GM19023 (cell line): ENCODE results near the gene OR2F2.

Source experiments
- ATAC-seq: cut with Tn5 transposase; IDR thresholded peaks from one replicate; pipeline ENCODE4 v1.9.1; 2021; ENCODE audit warnings: mild to moderate bottlenecking, moderate library complexity; ENCODE audit not compliant: unreplicated experiment

OR2F2 gene

DNA sequence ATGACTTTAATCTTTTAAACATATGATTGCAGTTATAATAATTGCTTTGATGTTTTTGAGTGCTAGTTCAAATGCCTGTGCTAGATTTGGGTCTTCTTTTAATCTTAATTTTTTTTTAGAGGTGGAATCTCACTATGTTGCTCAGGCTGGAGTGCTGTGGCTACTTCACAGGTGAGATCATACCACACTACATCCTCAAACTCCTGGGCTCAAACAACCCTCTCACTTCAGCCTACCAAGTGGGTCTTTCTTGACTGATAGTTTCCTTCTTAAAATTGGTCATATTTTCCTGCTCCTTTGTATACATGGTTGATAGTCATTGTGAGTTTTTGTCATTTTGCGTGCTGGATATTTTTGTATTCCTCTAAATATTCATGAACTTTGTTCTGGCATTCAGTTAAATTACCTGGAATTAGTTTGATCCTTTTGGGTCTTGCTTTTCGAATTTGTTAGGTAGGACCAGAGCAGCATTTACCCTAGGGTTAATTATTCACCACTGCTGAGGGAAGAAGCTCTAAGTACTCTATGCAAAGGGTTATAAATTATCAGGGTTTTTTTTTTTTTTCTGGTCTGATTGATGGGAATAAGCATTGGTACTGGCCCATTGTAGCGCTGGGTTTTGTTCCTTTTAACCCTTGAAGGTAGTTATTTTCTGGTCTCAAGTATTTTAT is 21.0 kb upstream of the OR2F2 start:
- no peak for ATAC-seq

DNA sequence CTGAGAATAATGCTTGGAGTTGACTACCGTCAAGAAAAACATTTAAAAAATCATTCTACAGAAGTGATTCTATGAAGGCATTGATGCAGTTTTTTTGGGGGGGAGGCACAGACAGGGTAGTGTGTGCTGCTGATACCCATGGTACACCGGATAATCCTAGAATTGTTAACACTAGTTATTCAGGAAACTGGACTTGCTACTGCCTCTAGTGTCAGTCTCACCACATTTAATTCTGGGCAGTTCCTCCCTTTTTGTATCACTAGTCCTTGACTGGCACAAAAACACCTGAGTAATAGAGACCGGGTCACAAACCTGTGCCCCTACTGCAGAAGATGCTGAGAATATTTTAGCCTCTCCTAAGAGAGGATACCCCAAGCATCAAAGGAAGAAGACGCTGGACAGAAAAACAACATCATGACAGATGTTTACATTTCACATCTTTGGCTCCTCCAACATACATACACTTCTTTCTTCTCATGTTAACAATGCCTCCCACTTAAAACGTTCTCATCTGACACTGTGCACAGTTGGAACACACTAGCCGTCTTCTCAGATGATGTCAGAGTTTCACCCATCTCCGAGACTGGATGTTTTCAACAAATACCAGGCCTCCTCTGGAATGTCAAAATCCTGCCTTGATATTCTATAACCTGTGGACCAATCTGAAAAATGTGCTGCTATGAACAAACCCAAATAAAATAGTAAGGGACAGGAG is 19.9 kb upstream of the OR2F2 start:
- ATAC-seq: no peak

DNA sequence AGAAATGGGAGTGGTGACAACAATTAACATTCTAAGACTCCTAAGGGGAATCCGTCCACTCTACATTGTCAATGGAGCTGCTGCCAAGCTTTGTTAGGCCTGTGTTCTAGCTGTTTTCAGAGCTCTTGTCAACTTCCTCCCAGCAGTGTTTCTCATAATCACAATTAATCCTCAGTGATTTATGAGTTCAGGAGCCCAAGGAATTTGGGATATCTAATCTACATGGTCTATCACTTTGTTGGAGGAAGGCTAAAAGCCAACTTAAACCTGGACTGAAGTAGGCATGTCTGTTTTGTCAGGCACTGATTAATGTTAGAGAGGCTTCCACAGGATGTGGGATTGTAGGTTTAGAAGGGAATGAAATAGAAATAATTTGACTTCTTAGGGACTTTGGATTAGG is 10.2 kb upstream of the OR2F2 start:
- no peak for ATAC-seq

DNA sequence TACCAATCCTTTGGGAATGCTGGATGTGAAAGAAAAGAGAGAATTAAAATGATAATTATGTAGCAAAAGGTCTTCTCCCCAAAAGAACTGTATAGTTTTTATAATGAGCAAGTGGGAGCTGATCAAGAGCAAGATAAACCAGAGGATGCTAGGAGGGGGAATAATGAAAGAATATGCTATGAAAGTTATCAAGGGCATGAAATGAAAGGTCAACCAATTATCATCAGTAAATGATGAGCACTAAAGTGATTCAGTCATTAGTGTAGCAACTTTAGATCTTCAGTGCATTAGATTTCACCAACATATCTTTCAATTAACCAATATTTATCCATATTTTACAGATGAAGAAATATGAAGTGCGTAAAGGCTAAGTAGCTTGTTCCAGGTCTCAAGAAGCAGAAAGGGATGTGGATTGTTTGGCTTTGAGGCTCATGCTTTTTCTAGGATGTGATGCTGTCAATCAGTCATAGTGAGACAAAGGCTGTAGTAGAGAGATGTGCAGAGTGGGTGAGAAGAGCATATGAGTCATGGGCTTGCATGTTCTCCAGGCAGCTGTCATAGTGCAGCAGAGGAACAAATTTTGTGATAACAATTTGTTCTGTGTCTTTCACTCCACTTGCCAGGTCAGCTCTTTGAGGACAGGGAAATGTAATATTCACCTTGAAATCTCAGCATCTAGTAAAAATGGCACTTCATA is 5.7 kb upstream of the OR2F2 start:
- peak; percentile 52 for ATAC-seq

DNA sequence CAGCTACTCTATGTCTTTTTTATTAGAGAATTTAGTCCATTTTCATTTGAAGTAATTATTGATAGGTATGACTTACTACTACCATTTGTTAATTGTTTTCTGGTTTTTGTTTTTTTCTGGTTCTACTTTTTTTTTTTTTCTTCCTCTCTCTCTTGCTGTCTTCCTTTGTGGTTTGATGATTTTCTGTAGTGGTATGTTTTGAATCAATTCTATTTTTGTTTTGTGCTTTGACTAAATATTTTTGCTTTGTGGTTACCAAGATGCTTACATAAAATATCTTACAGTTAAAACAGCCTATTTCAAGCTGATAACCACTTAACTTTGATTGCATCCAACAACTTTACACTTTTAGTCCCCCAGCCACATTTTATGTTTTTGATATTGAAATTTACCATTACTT is 3.3 kb upstream of the OR2F2 start:
- no peak for ATAC-seq

DNA sequence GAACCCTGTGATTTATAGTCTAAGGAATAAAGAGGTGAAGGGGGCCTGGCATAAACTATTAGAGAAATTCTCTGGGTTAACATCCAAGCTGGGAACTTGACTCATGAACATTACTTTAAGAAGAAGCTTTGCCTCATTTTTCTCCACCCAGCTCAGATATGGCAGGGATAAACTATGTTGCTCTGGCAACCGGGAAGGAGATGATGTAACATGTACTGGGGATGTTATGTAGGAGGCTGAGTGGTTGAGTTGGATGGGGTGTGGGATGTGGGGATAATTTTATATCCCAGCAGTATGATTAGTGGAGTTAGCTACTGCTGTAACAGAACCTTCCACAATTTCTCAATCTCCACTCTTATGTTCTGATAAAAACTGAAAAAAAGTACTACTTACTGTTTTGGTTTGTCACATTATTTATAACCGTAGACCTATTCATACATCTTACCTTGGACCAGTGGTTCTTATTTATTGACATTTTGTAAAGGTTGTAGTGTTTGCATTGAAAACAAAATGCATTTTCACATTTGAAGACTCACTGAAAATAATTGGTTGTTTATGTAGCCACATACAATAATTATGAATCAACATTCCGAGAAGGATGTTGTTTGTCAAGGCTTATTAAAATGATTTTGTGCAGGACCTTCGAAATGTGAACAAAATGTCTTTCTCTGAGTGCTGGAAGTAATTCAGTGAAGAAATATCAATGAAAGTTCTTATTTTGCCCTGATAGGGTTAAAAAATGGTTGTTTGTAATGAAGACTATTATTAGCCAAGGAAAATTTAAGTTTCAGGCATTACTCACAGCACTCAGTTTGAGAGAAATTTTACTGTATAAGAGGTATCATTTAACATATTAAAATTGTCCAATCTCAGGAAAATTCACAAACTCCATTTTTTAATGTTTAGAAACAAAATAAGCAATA is 1.3 kb downstream of the OR2F2 start:
- no peak for ATAC-seq

DNA sequence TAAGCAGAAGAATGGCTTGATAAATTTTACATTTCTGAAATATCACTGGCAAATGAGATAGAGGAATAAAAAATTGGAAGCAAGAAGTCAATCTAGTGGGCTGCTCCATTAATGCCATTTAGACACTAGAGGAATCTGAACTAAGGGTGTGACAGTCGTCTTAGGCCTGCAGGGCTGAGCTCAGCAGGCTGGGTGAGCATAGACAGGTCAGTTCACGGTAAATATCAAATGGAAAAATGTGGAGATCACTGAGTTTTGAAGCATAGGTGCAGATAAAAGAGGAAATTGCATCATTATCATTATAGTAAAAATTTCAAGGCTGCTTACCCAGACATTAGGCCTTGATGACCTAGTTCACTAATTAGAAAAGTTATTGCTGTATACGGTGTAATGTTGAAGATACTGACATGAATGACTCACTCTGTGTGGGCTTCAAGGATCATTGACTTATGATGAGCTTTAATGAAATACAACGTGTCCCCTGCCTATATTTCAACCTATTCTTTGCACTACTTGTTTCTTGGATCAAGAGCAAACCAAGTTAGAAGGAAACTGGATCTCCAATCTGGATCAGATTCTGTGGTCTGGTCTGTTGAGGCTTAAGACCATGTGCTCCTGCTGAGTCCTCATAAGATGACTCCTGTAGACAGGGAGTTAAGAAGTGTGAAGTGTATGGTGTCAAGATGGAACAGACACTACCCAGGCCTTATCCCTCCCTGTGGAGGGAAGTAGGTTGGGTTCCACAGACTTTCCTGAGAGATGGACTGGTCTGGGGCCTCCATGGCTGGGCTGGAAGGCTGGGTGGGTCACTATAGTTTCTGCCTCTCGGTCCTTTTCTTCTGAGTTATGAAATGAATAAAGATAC is 3.6 kb downstream of the OR2F2 start:
- no peak for ATAC-seq

DNA sequence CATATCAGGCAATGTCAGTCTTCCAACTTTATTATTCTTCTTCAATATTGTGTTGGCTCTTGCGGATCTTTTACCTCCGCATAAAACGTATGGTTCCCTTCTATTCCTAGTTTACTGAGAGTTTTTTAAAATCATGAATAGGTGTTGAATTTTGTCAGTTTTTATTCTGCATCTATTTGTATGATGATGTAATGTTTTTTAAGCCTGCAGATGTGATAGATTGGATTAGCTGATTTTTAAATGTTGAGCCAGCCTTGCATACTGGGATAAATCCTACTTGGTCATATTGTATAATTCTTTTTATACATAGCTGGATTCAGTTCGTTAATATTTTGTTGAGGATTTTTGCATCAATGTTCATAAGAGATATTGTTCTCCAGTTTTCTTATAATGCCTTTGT is 10.4 kb downstream of the OR2F2 start:
- no peak for ATAC-seq

DNA sequence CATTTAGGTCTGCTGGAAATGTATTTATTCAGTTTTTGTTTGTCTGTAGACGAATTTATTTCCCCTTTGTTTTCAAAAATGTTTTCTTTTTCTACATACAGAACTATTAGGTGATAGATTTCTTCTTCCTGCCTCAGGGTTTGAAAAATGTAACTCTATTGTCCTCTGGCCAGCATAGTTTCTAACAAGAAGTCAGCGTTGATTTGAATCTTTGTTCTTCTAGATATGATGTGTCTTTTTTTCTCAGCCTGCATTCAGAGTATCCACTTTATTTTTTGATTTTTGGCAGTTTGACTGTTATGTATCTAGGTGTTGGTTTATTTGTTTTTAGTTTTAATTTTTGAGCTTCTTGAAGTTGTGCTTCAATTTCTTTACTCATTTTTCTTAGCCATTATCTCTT is 12.1 kb downstream of the OR2F2 start:
- no peak for ATAC-seq

DNA sequence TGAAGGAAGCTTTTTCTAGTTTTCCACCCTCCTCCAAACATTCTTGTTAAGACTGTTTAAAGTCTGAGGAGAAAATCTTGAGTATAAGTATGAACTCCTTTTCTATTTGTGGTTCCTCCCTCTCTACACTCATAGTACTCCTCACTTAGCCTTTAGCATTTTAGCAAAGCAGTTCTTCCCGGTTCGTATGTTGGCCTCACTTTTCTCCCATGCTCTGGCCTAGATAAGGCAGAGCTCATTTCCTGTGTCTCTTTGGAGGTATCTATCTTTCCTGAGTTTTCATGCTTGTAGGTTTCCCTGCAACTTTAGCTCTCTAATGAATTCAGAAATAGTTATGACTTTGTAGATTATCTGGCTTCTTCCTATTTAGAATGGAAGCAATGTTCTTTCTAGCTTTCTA is 13.7 kb downstream of the OR2F2 start:
- no peak for ATAC-seq

DNA sequence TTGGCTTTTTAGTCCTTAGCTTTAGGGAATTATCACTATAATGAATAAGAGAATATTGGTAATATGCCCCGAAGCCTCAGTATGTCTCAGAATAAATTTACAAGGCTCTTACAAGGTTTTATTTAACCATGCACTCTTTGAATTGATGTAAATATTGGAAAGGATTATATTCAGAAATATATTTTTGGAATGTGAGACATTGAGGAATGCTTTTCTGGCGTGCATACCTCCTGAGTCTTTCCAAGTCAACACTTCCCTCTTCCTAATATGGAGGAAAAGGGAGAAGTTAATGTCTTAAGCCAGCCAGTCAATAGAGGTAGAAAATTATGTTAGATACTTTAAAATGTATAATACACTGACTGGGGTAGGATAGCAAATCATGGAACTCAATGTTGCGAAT is 18.4 kb downstream of the OR2F2 start:
- no peak for ATAC-seq

DNA sequence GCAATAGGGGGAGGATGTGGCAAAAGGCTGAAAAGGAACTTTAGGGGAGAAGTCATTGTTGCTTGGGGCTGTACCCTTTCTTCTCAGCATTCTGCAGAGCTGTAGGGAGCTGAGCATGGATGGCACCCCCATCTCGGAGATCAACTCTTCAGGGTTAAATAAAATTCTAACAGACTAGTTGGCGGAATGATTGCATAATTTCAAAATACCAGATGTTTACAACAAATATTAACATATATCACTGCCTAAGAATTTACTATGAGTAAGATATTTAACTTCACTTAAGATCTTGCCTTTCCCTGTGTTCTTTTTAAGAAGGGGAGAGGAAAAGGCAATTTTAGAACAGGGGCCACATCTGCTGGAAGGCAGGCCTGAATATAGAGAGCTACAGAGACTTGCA is 19.1 kb downstream of the OR2F2 start:
- ATAC-seq: no peak

DNA sequence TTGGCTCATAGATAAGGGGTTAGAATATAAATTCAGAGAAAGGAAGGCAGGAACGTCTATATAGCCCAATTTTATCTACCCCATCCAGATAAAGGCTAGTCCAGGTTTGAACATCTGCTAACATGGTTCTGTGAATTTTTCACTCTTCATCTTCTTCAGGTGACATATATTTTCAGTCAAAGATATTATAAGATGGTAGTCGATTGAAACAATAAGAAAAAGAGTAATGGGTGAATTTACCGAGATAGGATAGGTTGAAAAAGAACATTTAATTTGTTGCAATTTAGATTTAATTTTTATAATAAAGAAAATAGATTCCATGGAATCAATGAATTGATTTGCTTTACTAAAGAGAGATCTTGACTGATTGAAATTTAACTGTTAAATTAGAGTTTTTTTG is 19.5 kb downstream of the OR2F2 start, which contains the start of gene OR2F1:
OR2F1 (plus strand) TSS at position 301 of the 400 bp plus-strand sequence. CDS start 5,127 bp downstream, outside the sequence.
- ATAC-seq: no peak

DNA sequence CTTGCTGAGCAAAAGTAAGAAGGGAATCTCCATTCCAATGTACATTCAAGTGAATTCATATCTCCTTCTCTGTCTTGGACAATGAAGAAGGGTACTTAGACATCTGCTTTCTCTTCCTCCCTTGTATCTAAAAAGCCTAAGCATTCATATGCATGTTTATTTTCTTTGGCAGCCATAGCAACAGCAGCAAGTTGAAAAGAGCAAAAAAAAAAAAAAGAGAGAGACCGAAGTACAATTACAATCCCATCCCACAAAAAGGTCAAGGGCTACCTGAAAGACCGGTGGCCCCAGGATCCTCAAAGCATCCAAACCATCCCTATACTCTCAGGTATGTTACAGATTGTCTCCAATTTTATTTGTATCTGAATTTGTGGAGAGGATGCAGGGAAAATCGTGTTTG is 23.7 kb downstream of the OR2F2 start:
- ATAC-seq: no peak

DNA sequence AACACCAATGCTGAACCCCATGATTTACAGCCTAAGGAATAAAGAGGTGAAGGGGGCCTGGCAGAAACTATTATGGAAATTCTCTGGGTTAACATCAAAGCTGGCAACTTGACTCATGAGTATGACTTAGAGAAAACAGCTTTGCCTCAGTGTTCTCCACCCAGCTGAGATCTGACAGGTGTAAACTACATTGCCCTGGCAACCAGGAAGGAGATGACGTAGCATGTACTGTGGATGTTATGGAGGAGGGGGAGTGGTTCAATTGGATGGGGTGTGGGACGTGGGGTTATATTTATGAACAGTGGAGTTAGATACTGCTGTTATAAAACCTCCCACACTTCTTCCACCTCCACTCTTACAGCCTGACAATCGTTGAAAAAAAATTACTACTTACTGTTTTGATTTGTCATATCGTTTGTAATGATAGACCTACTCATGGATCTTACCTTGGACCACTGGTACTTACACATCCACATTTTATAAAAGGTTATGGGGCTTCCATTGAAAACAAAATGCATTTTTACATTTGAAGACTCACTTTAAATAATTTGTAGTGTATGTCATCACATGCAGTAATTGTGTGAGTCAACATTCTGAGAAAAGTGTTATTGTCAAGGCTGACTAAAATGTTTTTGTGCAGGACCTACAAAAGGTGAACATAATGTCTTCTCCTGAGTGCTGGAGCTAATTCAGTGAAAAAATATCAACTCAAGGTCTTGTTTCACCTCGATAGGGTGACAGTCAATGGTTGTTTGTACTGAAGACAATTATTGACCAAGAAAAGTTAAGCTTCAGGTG is 26.0 kb downstream of the OR2F2 start:
- ATAC-seq: no peak

DNA sequence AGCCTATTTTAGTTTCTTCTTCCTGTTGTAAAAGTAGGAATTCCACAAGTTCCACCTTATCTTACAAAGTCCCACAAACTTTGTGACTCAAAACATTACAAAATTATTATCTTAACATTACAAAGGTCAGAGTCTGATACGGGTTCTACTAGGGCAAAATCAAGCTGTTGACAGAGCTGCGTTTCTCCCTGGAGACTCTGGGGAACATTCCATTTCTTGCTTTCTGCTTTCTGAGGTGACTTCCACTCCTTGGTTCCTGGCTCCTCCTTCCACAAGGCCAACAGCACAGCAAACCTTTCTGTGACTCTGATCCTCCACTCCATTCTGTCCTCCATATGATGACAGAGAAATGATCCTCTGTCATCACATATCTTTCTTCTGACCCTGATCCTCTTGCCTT is 30.2 kb downstream of the OR2F2 start:
- ATAC-seq: no peak

DNA sequence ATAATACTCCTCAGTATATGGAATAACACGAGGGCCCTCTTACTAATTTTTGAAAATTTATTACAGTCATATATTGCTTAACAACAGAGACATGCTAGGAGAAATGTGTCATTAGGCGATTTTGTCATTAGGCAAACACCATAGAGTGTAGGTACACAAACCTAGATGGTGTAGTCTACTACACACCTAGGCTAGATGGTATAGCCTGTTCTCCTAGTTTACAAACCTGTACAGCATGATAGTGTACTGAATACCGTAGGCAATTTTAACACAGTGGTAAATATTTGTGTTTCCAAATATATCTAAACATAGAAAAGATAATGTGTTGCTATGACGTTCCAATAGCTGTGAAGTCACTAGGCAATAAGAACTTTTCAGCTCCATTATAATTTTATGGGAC is 32.4 kb downstream of the OR2F2 start:
- ATAC-seq: no peak

DNA sequence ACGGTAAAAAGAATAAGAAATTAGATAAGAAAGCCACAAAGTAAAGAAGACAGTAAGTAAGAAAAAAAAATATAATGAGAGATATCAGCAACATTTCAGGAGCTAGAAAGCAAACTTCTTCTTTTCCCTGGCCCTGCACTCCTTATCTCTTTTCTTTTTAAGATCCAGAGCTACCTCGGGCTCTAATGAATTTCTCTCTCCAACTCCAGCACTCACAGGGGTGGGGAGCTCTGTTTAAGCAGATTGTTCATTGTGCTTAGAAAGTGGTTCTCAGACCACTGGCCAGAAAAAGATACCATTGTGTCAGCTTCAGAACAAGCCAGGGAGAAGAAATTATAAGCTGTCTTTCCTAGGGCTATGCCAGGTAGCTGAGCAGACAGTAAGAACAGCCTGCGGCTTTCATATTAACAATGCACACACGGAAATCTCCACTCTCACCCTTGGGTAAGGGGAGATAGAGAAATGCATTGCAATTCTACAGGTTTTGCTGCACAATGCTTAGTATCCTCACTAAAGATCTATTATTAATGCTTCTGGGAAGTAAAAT is 38.9 kb downstream of the OR2F2 start:
- ATAC-seq: no peak

DNA sequence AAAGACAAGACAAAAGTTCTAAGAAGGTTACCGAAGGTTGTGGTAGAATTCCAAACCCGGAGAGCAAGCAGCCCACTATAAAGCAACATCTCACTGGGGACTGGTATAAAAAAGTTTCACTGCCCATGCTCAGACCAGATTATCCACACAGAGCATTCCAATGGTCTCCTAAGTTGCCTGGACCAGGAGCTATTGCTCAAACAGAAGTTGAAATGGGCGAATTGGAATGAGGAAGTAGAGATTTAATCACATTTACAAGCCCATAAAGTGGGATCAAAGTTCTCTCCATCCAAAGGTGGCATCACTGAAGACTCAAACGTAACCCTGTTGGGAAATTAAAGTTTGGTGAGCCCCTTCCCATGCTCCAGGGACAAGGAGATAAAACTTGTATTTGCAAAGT is 39.4 kb downstream of the OR2F2 start:
- ATAC-seq: no peak
